ENCODE data around the gene RBM10.

The RBM10 gene

GRCh38 chrX:47200385-47201150 lies 55.5 kb downstream of the RBM10 start:
- DNase-seq, result no peak

GRCh38 chrX:47201345-47201944 lies 56.4 kb downstream of the RBM10 start:
- no peak for DNase-seq

GRCh38 chrX:47202316-47202715 lies 57.3 kb downstream of the RBM10 start:
- no peak for DNase-seq

GRCh38 chrX:47202877-47203276 lies 57.9 kb downstream of the RBM10 start:
- DNase-seq, result no peak

GRCh38 chrX:47204970-47205369 lies 59.9 kb downstream of the RBM10 start:
- no peak for DNase-seq

- DNase-seq, result no peak
These were observed 61.3 kb downstream of the RBM10 start for GRCh38 chrX:47206316-47206715.

GRCh38 chrX:47208108-47208507 lies 63.1 kb downstream of the RBM10 start:
- no peak for DNase-seq

GRCh38 chrX:47209508-47210238 lies 64.7 kb downstream of the RBM10 start:
- DNase-seq, result no peak

GRCh38 chrX:47210661-47211425 lies 65.8 kb downstream of the RBM10 start:
- no peak for DNase-seq

GRCh38 chrX:47212381-47213293 lies 67.6 kb downstream of the RBM10 start:
- DNase-seq, result no peak

GRCh38 chrX:47214435-47215077 lies 69.5 kb downstream of the RBM10 start:
- no peak for DNase-seq

- DNase-seq, result no peak
These were observed 70.4 kb downstream of the RBM10 start for GRCh38 chrX:47215291-47215900.

GRCh38 chrX:47216393-47216925 lies 71.4 kb downstream of the RBM10 start:
- no peak for DNase-seq

GRCh38 chrX:47217121-47217851 lies 72.3 kb downstream of the RBM10 start:
- DNase-seq, result no peak

GRCh38 chrX:47217852-47218279 lies 72.8 kb downstream of the RBM10 start:
- peak; percentile 83 to 97 (median 86) for DNase-seq

- DNase-seq, result peak; percentile 44 to 54 (median 44)
These were observed 73.4 kb downstream of the RBM10 start, which contains the start of gene CDK16 for GRCh38 chrX:47218280-47218919. TSS of gene CDK16 (plus strand) at chrX:47218681. CDS start at chrX:47223558, 4,877 bp downstream.

GRCh38 chrX:47218920-47219815 lies 74.1 kb downstream of the RBM10 start:
- peak; percentile 6 to 22 (median 14) for DNase-seq

GRCh38 chrX:47221756-47222155 lies 76.7 kb downstream of the RBM10 start:
- no peak for DNase-seq
